SJCRH30 (cell line): Measurements from ENCODE around the gene FAM120B. TPM values are rescaled to one million over a fixed set of nuclear protein-coding genes. Genes with fewer than 3 reads are reported as not detected.

ENCODE experiments used
- DNase-seq, 2 experiments: peaks; one replicate each; pipeline ENCODE4 v3.0.0-alpha.2; 2015 to 2020
- H3K27ac ChIP-seq: fragments of 250-450 bp; sonication (Bioruptor Pico); 2 replicates; pipeline ENCODE4 v1.5.1; 2020; ENCODE audit warnings: mild to moderate bottlenecking, moderate library complexity
- H3K27me3 ChIP-seq: fragments of 250-450 bp; sonication (Bioruptor Pico); 2 replicates; pipeline ENCODE4 v1.5.1; 2020; ENCODE audit warnings: mild to moderate bottlenecking, moderate library complexity
- H3K36me3 ChIP-seq: fragments of 250-450 bp; sonication (Bioruptor Pico); 2 replicates; pipeline ENCODE4 v1.5.1; 2020; ENCODE audit warnings: mild to moderate bottlenecking, moderate library complexity
- H3K4me1 ChIP-seq: fragments of 250-450 bp; sonication (Bioruptor Pico); 2 replicates; pipeline ENCODE4 v1.5.1; 2020; ENCODE audit warnings: mild to moderate bottlenecking, moderate library complexity
- H3K4me3 ChIP-seq: fragments of 250-450 bp; sonication (Bioruptor Pico); 2 replicates; pipeline ENCODE4 v1.5.1; 2020; ENCODE audit warnings: mild to moderate bottlenecking, moderate library complexity
- H3K9me3 ChIP-seq: fragments of 250-450 bp; sonication (Bioruptor Pico); replicated peaks from 2 replicates; pipeline ENCODE4 v1.5.1; 2020; ENCODE audit warnings: mild to moderate bottlenecking, moderate library complexity
- total RNA-seq: library from RNA; depleted of rRNA; stranded (reverse); fragments of >200 nt; shearing (Covaris generic); gene quantifications from 2 replicates; pipeline ENCODE4 v1.2.3, GENCODE V29; 2014; rRNA removed

Gene FAM120B
- total RNA-seq, 1 experiment from 2014 or later: 21.4 TPM

DNA sequence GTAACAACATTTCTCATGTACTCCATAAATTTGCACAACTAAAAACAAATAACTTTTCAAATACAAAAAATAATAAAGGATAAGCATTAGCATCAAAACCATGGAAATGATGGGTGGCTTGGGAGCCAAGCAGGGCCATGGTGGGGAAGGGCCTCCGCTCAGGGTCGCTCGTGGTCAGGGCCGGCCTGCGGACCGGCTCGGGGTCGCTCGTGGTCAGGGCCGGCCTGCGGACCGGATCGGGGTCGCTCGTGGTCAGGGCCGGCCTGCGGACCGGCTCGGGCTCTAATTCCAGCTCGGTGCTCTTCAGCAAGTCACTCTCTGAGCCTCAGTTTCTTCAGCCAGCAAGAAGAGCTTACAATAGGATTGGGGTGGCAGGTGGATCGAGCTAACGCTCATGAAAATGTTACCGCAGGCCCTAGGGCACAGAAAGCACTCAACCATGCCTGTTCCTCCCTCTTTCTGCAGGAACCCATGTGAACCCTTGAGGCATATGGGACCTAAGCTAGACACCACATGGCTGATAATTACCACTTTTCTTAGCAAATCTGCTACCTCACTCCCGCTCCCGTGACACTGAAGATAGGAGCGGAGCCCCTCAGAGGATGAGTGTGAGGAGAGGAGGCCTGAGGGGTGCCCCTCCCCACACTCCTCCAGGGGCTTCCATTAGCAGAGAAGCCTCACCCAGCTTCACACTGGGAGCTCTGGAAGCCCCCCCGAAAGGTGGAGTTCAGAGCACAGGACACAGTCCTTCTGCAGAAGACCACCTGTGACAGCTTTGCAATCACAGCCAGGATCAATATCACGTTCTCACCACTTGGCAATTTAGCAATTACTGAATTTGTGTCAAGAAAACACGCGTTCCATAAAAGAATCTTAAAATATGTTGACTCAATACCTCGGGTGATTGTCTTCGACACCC, 143.5 kb downstream of the FAM120B start:
- H3K27me3 ChIP-seq: no peaks in the 10 kb centered on the region
- no peak overlapping the region for H3K27ac ChIP-seq
- no peaks in the 10 kb centered on the region for H3K36me3 ChIP-seq
- peaks cover 4% of the 10 kb centered on the region; the same call in 1 of the 2 replicates for H3K4me1 ChIP-seq
- DNase-seq: no peak
- H3K9me3 ChIP-seq: no peaks in the 10 kb centered on the region
- H3K4me3 ChIP-seq: no peak overlapping the region

DNA sequence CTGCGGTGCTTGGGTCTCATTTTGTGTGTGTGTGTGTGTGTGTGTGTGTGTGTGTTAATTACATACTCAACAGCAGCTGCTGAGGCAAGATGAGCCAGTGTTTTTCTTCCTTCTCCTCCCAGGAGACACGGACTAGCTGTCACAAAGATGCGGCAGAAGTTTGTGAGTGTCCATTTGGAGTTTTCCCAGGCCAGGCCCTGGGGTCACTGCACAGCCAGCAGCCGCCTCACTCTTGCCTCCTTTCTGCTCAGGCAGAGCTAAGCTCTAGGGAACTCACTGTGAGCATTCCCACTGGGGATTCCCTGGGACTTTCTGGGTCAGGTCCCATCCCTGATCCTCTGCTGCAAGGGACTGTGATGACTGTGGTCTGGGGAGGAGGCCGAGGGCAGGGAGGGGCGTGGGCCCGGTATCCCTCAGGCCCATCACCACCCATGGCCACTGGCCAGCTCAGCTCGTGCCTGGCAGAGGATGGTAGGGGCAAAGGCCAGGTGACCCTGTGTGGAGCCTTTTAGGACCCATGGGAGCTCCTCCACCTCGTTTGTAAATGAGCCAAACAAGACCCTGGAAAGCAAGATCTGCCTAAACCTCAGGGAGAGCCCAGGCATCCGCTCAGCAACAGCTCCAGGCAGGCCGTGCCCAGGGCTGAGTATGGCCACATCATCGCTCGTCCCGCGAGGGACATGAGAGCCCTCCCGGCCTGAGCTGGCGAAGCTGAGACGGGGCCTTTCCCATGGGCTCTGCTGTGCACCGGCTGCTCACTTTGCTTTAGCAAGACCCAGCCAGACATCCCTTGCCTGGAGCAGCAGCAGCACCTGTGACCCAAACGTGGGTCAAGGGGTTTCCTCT, 144.6 kb downstream of the FAM120B start:
- Histone ChIP-seq H3K27me3 (no peaks in the 10 kb centered on the region), H3K4me3 (no peak overlapping the region), H3K4me1 (peaks cover under 1% of the 10 kb centered on the region; the same call in 1 of the 2 replicates), H3K36me3 (no peaks in the 10 kb centered on the region), H3K9me3 (no peaks in the 10 kb centered on the region), H3K27ac (no peak overlapping the region)
- DNase-seq: no peak

DNA sequence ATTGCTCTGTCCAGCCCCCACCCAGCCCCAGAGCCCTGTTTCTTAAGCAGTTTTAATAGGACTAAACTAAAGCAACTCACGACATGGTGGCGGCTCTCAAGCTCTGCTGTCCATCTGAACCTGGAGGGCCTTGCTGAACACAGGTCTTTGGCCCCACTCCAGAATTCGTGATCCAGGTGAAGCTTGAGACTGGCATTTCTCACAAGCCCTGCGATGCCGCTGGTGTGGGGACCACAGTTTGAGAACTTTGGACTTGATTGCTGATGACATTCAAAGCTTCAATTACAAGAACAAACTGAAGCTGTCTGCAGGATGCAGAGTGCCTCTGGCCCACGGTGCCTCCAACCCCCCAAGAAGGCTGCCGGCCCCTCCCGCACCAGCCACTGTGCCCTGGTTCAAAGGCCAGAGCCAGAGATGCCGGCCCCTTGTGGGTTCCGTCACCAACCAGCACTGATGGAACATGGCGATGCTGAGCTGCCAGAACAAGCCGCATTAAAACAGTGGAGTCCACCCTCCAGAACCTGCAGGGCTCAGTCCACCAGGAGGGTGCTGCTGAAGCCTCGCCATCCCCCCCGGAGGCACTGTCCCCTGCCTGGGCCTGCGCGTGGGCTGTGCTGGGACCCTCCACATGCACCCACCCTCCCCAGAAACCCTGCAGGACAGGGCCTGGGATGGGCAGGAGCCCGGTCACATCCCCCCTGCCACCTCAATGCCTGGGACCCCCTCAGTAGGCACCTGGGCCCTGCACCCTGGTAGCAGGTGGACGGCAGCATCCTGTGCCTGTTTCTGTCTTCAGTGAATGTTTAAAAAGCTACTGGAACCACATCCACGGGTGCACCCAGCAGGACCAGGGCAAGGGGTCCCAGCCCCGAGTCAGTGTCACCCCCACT, 145.4 kb downstream of the FAM120B start:
- no peak for DNase-seq
- Histone ChIP-seq H3K4me3 (no peak overlapping the region), H3K4me1 (no peaks in the 10 kb centered on the region), H3K27ac (no peak overlapping the region), H3K36me3 (no peaks in the 10 kb centered on the region), H3K27me3 (no peaks in the 10 kb centered on the region), H3K9me3 (no peaks in the 10 kb centered on the region)

DNA sequence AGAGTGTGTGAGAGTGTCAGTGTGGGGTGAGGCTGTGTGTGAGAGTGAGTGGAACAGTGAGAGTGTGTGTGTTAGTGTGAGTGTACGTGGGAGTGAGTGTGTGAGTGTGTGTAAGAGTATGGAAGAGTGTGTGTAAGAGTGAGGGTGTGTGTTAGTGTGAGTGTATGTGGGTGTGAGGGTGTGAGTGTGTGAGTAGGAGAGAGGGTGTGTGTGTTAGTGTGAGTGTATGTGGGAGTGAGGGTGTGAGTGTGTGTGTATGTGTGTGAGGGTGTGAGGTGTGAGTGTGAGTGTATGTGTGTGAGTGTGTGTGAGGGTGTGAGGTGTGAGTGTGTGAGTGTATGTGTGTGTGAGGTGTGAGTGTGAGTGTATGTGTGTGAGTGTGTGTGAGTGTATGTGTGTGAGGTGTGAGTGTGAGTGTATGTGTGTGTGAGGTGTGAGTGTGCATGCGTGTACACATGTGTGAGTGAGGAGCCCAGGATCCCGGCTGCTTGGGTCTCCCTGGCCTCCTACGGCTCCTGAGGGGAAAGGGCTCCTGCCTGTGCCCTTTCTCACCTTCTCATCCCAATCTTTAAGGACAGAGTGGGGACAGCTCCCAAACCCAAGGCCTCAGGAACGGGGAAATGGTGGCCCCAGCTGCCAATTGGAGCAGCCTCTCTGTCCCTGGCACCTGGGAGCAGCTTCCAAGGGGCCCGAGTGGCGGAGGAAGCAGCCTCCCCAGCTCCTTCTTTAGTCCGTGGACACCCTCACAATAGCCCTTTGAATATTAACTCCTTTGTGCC, 146.4 kb downstream of the FAM120B start:
- no peaks in the 10 kb centered on the region for H3K27me3 ChIP-seq
- H3K4me1 ChIP-seq: no peaks in the 10 kb centered on the region
- no peaks in the 10 kb centered on the region for H3K36me3 ChIP-seq
- no peaks in the 10 kb centered on the region for H3K9me3 ChIP-seq
- no peak overlapping the region for H3K4me3 ChIP-seq
- no peak overlapping the region for H3K27ac ChIP-seq
- DNase-seq: no peak

DNA sequence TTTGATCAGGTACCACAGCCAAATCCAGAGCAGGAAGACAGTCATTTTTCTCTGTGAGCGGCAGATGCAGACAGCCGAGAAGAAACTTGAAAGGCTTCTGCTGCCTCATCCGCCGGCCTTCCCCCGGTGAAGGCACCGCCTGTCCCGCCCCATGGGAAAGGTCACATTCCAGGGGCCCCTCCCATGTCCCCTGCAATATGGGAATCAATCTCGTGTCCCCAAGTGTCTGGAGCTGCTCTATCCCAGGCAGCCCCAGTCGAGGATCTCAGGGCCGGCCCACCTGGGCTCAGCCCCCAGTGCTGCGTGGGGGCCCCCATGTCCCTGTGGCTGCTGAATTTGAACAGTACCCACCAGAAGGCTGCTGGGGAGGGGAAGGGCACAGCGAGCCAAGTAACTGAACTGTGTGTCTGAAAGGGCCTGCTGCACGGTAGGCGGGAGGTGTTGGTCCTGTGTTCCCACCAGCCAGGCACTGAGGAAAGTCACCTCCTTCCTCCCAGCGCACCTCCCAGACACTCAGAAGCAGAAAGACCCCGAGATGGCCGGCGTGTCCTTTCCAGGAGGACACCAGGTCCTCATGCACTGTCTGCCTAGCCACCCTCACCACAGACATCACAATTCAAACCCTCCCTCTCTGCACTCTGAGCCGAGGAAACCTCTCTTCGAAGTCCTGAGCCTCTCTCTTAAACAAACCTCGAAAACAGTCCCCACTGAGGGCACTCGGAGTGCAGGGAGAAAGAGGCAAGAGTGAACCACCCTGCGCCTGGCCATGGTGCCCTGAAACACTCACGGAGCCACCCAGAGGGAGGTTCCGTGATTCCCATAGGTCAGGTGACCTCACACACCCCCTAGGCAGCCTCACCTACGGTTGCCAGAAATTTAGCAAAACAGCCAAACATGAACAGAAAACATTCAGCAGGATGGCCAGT, 147.3 kb downstream of the FAM120B start:
- no peak for DNase-seq
- Histone ChIP-seq H3K27ac (no peak overlapping the region), H3K4me1 (no peaks in the 10 kb centered on the region), H3K4me3 (no peak overlapping the region), H3K36me3 (no peaks in the 10 kb centered on the region), H3K9me3 (no peaks in the 10 kb centered on the region), H3K27me3 (no peaks in the 10 kb centered on the region)

DNA sequence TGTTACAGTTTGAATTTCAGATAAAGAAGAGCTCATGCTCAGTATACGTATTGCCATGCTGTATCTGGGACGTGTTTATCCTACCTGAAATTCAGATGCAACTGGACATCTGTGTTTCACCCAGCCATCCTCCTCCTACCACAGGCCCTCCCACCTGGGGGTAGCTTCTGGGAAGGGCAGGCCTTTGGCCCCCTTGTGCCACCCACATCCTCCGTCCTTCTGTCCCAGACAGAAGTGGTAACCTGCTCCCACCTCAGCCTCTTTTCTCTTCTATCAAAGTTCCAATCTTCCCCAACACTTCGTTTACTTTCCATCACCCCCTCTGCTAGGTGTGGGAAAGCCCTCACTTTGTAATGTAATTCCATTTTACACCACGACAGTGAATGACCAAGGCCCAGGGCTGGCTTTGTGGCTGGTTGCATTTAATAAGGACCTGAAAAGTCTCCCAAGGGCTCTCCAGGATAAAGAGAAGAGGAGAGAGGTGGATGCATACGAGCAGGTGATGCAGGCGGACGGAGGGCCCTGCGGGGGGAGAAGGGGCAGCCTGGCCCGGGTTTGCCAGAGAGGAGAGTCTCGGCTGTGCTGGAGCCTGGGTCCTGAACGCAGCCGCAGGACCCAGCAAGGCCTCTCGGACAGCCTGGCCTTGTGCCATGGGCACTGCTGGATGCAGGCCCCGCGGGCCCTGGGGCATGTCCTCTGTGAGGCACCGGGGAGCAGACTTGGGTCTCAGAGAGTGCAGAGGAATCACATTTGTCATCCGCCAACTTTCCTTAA, 148.1 kb downstream of the FAM120B start:
- DNase-seq: no peak
- H3K9me3 ChIP-seq: no peaks in the 10 kb centered on the region
- H3K4me3 ChIP-seq: no peak overlapping the region
- H3K4me1 ChIP-seq: no peaks in the 10 kb centered on the region
- H3K27me3 ChIP-seq: peaks cover 3% of the 10 kb centered on the region
- H3K27ac ChIP-seq: no peak overlapping the region
- H3K36me3 ChIP-seq: no peaks in the 10 kb centered on the region

DNA sequence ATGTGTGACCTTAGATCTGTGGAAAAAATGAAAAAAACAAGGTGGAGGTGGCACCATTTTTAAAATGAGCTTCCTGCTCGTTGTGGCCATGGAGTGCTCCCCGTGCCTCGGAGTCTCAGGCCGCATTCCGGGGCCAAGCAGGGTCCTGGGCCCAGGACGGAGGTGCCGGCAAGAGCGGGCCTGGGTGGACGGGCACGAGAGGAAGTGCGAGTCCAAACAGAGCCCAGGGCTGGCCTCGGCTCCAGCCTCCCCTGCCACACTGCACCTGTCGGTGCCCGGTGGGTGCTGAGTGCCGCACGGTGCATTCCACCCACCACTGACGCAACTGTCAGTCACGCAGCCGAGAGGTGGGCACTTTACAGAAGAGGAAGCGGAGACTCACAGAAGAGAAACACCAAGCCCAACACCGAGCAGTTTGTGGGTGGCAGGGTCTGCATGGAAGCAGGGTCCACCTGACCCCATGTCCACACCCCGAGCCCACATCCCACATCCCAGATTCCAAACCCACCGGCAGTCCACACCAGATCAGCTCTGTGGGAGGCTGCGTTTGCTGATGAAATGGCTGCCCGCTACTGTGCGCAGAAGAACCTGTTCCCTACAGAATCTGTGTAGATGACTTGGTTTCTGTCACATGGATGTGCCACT, 148.9 kb downstream of the FAM120B start:
- Histone ChIP-seq H3K9me3 (no peaks in the 10 kb centered on the region), H3K4me1 (no peaks in the 10 kb centered on the region), H3K4me3 (no peak overlapping the region), H3K27me3 (peaks cover 5% of the 10 kb centered on the region), H3K36me3 (no peaks in the 10 kb centered on the region), H3K27ac (no peak overlapping the region)
- DNase-seq: no peak

DNA sequence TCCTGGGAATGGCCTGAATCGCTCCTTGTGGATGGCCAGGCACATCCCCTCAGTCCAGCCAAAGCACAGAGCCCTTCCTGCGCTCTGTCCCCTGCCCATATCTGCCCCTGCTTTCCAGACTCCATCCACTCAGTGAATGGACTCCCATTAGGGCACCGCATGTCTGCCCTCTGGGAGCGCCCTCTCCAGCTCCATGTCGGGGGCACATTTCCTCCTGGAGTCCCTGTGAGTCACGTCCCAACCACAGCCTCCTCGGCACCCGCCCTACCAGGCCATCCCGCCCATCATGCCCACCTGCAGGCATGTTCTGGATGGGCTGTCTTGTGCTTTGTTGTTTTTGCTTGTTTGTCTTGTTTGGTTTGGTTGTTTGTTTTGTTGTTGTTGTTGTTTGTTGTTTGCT, 149.8 kb downstream of the FAM120B start:
- no peaks in the 10 kb centered on the region for H3K9me3 ChIP-seq
- peaks cover 1% of the 10 kb centered on the region; the same call in 1 of the 2 replicates for H3K4me1 ChIP-seq
- H3K4me3 ChIP-seq: no peak overlapping the region
- peaks cover 9% of the 10 kb centered on the region for H3K27me3 ChIP-seq
- DNase-seq: no peak
- H3K36me3 ChIP-seq: no peaks in the 10 kb centered on the region
- no peak overlapping the region for H3K27ac ChIP-seq

Other genes starting within 250 kb of the FAM120B start
- 12.6 and 13.6 TPM in 2 replicates for gene DLL1, start 15.7 kb upstream of the FAM120B start, total RNA-seq
- gene PSMB1, start 246.5 kb downstream of the FAM120B start, total RNA-seq: 410 and 446 TPM in 2 replicates
- 33.5 and 37.1 TPM in 2 replicates for gene TBP, start 247.6 kb downstream of the FAM120B start, total RNA-seq